OCI-LY1 (cell line): ENCODE data around the gene ZNF687.

Experiments used
- CTCF ChIP-seq: fragments of 200-600 bp; sonication (generic), shearing (Covaris generic); IDR thresholded peaks from 2 replicates; pipeline ENCODE4 v1.5.1; 2017; ENCODE audit warnings: mild to moderate bottlenecking, antibody characterized with exemption, low read length, moderate library complexity, mixed read lengths
- EZH2 ChIP-seq: fragments of 200-600 bp; sonication (generic), shearing (Covaris generic); IDR thresholded peaks from 2 replicates; pipeline ENCODE4 v1.8.0; 2017; ENCODE audit warnings: borderline replicate concordance, mixed run types, mild to moderate bottlenecking, antibody characterized with exemption, low read length, moderate library complexity, mixed read lengths

- TF ChIP-seq CTCF (no peak), EZH2 (no peak)
Observed at GRCh38 chr1:151311589-151312331, 29.7 kb downstream of the ZNF687 start.
